ENCODE measurements around the gene GARIN3.

Gene GARIN3

DNA sequence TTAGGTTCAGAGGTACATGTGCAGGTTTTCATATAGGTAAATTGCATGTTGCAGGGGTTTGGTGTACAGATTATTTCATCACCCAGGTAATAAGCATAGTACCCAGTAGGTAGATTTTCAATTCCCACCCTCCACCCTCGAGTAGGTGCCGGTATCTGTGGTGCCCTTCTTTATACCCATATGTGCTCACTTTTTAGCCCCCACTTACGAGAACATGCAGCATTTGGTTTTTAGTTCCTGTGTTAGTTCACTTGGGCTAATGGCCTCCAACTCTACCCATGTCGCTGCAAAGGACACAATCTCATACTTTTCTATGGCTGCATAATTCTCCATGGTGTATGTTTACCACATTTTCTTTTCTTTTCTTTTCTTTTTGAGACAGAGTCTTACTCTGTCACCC lies 35.8 kb upstream of the GARIN3 start:
- H3K27ac ChIP-seq (ENCODE audit: low read depth, low read length, poor library complexity, severe bottlenecking) = no peak overlapping the region
- no peak overlapping the region for H3K9ac ChIP-seq (ENCODE audit: low read length)
- peaks cover 16% of the 10 kb centered on the region; the same call in 1 of the 2 replicates for H3K79me2 ChIP-seq (ENCODE audit: insufficient read depth, low read length)
- no peaks in the 10 kb centered on the region for H4K20me1 ChIP-seq (ENCODE audit: insufficient read depth, low read length)
- H3K36me3 ChIP-seq (ENCODE audit: insufficient read depth, low read length) = no peaks in the 10 kb centered on the region; the same call in 1 of the 2 replicates
- H3K9me3 ChIP-seq (ENCODE audit: low read length) = no peaks in the 10 kb centered on the region
- no peak overlapping the region for H2AFZ ChIP-seq (ENCODE audit: low read length)
- H3K4me2 ChIP-seq (ENCODE audit: low read length) = no peak overlapping the region
- no peaks in the 10 kb centered on the region for H3K9me2 ChIP-seq (ENCODE audit: low read depth, low read length)
- no peak overlapping the region for H3K4me3 ChIP-seq (ENCODE audit: low read depth, low read length, poor library complexity, severe bottlenecking)
- TF ChIP-seq CTCF (IDR thresholded peaks at IDR 0.05; ENCODE audit: low read length) = no peak
- TF ChIP-seq EZH2 (IDR thresholded peaks at IDR 0.05; ENCODE audit: borderline replicate concordance, low read length) = no peak
- H3F3A ChIP-seq (ENCODE audit: insufficient read depth, low read length) = no peaks in the 10 kb centered on the region
- H3K4me1 ChIP-seq (ENCODE audit: insufficient read depth, low read length, severe bottlenecking) = peaks cover 45% of the 10 kb centered on the region
- no peaks in the 10 kb centered on the region for H3K27me3 ChIP-seq (ENCODE audit: insufficient read depth, low read length)

GRCh38 chr5:157198277-157198986 lies 32.4 kb upstream of the GARIN3 start:
- Histone ChIP-seq H3K27ac (ENCODE audit: low read depth, low read length, poor library complexity, severe bottlenecking) (no peak overlapping the region), H3K4me1 (ENCODE audit: insufficient read depth, low read length, severe bottlenecking) (peaks cover 57% of the 10 kb centered on the region), H3K79me2 (ENCODE audit: insufficient read depth, low read length) (peaks cover 25% of the 10 kb centered on the region; the same call in 1 of the 2 replicates), H3K9me3 (ENCODE audit: low read length) (no peaks in the 10 kb centered on the region), H3K4me2 (ENCODE audit: low read length) (no peak overlapping the region), H3K4me3 (ENCODE audit: low read depth, low read length, poor library complexity, severe bottlenecking) (no peak overlapping the region), H4K20me1 (ENCODE audit: insufficient read depth, low read length) (no peaks in the 10 kb centered on the region), H3F3A (ENCODE audit: insufficient read depth, low read length) (no peaks in the 10 kb centered on the region), H3K9ac (ENCODE audit: low read length) (no peak overlapping the region), H3K9me2 (ENCODE audit: low read depth, low read length) (no peaks in the 10 kb centered on the region), H3K27me3 (ENCODE audit: insufficient read depth, low read length) (no peaks in the 10 kb centered on the region), H2AFZ (ENCODE audit: low read length) (no peak overlapping the region), H3K36me3 (ENCODE audit: insufficient read depth, low read length) (peaks cover 6% of the 10 kb centered on the region; the same call in 1 of the 2 replicates)
- TF ChIP-seq EZH2 (IDR thresholded peaks at IDR 0.05; ENCODE audit: borderline replicate concordance, low read length) = no peak
- TF ChIP-seq CTCF (IDR thresholded peaks at IDR 0.05; ENCODE audit: low read length) = no peak

- Histone ChIP-seq H3K27me3 (ENCODE audit: insufficient read depth, low read length) (no peaks in the 10 kb centered on the region), H3K27ac (ENCODE audit: low read depth, low read length, poor library complexity, severe bottlenecking) (peak overlapping the region; percentile 24)
These were observed 31.0 kb upstream of the GARIN3 start for GRCh38 chr5:157197086-157197485.

More at GRCh38 chr5:157197086-157197485, 31.0 kb upstream of the GARIN3 start:
- peaks cover 20% of the 10 kb centered on the region; the same call in 1 of the 2 replicates for H3K79me2 ChIP-seq (ENCODE audit: insufficient read depth, low read length)
- peaks cover 46% of the 10 kb centered on the region for H3K4me1 ChIP-seq (ENCODE audit: insufficient read depth, low read length, severe bottlenecking)
- H3K9me3 ChIP-seq (ENCODE audit: low read length) = no peaks in the 10 kb centered on the region
- no peak overlapping the region; the same call in 1 of the 2 replicates for H3K4me2 ChIP-seq (ENCODE audit: low read length)
- no peak overlapping the region for H3K9ac ChIP-seq (ENCODE audit: low read length)
- H4K20me1 ChIP-seq (ENCODE audit: insufficient read depth, low read length) = no peaks in the 10 kb centered on the region
- H3F3A ChIP-seq (ENCODE audit: insufficient read depth, low read length) = no peaks in the 10 kb centered on the region
- H3K4me3 ChIP-seq (ENCODE audit: low read depth, low read length, poor library complexity, severe bottlenecking) = no peak overlapping the region
- TF ChIP-seq EZH2 (IDR thresholded peaks at IDR 0.05; ENCODE audit: borderline replicate concordance, low read length) (no peak), CTCF (IDR thresholded peaks at IDR 0.05; ENCODE audit: low read length) (no peak)
- no peaks in the 10 kb centered on the region for H3K9me2 ChIP-seq (ENCODE audit: low read depth, low read length)
- no peak overlapping the region for H2AFZ ChIP-seq (ENCODE audit: low read length)
- peaks cover 6% of the 10 kb centered on the region; the same call in 1 of the 2 replicates for H3K36me3 ChIP-seq (ENCODE audit: insufficient read depth, low read length)
